NCI-H1417 treated with DMSO at 0.1 percent for 48 hours (cell line): ENCODE data around the gene NTRK3.
A peak's percentile ranks its signal among the peaks of the same experiment; 100 is the strongest.

Experiments used
- DNase-seq: peaks from one replicate; lab custom pipeline; 2025; lab: John Stamatoyannopoulos, UW

The NTRK3 gene

GRCh38 chr15:88120026-88120425 is 136.5 kb downstream of the NTRK3 start:
- DNase-seq, result peak; percentile 56

GRCh38 chr15:88118741-88119140 is 137.8 kb downstream of the NTRK3 start:
- no peak for DNase-seq

- DNase-seq, result no peak
Observed at GRCh38 chr15:88118035-88118434, 138.5 kb downstream of the NTRK3 start.

GRCh38 chr15:88115486-88116152 is 140.9 kb downstream of the NTRK3 start:
- DNase-seq, result no peak

- DNase-seq, result no peak
Observed at GRCh38 chr15:88113613-88114308, 142.8 kb downstream of the NTRK3 start.

GRCh38 chr15:88108991-88109390 is 147.5 kb downstream of the NTRK3 start:
- DNase-seq, result peak; percentile 59

- DNase-seq, result no peak
Observed at GRCh38 chr15:88108477-88108876, 148.1 kb downstream of the NTRK3 start.

GRCh38 chr15:88106074-88106473 is 150.5 kb downstream of the NTRK3 start:
- no peak for DNase-seq

- DNase-seq, result no peak
Observed at GRCh38 chr15:88104357-88104756, 152.2 kb downstream of the NTRK3 start.

GRCh38 chr15:88100181-88100580 is 156.4 kb downstream of the NTRK3 start:
- no peak for DNase-seq

- DNase-seq, result no peak
Observed at GRCh38 chr15:88098361-88098760, 158.2 kb downstream of the NTRK3 start.

- DNase-seq, result no peak
Observed at GRCh38 chr15:88091444-88092016, 165.0 kb downstream of the NTRK3 start.

- DNase-seq, result no peak
Observed at GRCh38 chr15:88090481-88091011, 166.0 kb downstream of the NTRK3 start.

- no peak for DNase-seq
Observed at GRCh38 chr15:88089731-88090130, 166.8 kb downstream of the NTRK3 start.

GRCh38 chr15:88089024-88089620 is 167.4 kb downstream of the NTRK3 start:
- DNase-seq, result no peak

- no peak for DNase-seq
Observed at GRCh38 chr15:88083811-88084760, 172.5 kb downstream of the NTRK3 start.

- DNase-seq, result no peak
Observed at GRCh38 chr15:88080616-88081015, 175.9 kb downstream of the NTRK3 start.

- no peak for DNase-seq
Observed at GRCh38 chr15:88077296-88078020, 179.1 kb downstream of the NTRK3 start.

GRCh38 chr15:88076328-88076727 is 180.2 kb downstream of the NTRK3 start:
- DNase-seq, result no peak

GRCh38 chr15:88075102-88075501 is 181.4 kb downstream of the NTRK3 start:
- no peak for DNase-seq

- DNase-seq, result no peak
Observed at GRCh38 chr15:88074386-88074785, 182.2 kb downstream of the NTRK3 start.
